ENCODE data around the gene DGKZ.

The DGKZ gene

DNA sequence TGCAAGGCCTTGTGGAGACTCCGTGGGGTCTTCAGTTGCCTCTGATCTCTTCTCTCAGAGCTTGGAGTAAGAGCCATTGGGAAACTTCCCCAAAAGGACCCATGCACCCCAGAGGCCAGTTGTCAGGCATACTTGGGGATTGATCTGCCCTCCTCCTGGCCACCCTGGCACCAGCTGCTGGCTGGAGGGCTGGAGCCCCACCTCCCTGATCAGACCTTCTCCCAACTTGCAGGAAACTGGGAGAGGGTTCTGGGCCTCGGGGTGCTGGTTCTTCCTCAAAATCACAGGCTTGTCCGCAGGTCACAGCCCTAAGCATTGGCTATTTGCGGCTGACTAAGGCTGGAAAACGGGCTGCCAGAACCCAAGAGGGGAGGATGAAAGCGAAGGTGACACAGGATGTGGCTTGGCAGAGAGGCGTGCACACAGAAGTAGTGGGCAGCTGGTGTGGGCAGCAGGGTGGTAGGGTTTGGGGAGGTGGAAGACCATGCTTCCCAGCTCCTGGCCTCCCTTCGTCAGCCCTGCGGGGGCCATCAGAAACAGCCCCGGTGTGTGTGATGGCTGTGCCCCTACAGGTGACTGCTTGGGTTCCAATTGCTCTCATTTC is 1.3 kb upstream of the DGKZ start:
- no peak for DNase-seq

DNA sequence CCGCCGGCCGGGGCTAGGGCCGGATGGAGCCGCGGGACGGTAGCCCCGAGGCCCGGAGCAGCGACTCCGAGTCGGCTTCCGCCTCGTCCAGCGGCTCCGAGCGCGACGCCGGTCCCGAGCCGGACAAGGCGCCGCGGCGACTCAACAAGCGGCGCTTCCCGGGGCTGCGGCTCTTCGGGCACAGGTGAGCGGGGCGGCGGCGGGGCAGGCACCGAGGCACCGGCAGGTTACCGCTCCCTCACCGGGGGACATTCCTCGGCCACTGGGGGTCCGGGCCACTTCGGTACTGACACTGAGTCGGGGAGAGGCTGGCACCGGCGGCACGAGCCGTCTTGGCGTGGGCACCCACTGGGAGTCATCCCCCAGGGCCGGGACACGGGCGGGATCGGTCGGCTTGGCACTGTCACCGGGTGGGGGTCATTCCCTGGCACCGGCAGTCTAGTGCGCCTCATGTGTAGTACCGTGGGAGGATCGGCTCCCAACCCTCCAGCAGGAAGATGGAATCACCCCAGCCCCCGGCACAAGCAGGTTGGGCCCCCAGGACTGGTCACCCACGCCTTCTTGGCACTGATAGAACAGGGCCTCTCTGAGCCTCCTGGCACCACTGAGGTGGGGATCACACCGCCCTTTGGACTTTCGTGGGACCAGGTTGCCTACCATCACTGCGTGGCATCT is 511 bp downstream of the DGKZ start:
- DNase-seq, result no peak

DNA sequence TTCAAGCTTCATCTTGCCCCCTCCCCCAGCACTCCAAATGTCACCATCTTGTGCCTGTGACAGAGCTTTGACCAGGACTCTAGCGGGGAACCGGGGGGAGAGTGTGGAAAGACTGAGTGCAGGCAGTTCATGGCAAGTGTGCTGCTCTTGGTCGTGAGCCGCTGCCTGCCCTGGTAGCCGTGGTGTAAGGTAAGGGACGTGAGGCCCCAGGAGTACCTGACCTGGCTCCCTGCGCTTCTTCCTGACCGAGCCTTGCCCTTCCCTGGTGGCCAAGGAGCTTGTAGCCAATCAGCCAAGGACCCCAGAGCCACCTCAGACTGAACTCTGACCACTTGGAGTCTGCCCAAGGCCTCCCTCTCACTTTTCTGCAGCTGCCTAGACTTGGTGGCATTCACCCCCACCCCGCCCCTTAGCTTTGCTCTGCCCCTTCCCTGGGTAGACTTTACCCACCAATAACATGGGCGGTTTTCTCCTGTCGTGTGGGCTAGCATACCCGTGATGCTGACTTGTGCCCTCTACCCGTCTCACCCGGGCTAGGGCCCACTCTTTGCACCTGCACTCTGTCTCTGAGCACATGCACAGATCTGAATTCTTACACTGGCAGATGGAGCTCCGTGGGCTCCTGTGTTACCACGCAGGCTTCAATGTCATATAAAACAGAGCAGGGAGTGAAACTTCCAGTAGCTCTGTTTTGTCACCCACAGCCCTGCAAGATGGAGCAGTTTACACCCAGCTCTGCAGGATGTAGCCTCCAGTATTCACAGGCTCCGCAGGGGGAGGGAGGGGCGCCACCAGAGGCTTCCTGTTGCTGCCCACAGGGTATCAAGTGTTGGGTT is 1.5 kb downstream of the DGKZ start:
- DNase-seq, result no peak

DNA sequence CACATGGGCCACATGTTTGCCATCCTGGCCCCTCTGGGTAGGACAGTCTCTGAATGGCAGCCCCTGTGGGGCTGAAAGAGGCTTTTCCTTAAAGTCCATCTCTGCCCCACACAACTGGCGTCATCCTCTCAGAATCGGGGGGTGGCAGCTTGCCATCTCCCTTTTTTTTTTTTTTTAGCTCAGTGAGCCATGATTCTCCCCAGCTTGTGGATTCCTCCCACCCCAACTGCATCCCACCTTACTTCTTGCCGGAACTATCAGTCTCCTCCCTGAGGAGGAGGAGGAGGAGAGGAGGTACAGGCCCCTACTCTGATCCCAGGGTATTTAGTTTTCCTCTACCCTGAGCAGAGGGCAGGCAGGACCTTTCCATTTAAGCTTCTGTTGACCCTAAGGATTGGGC is 3.4 kb downstream of the DGKZ start:
- no peak for DNase-seq

DNA sequence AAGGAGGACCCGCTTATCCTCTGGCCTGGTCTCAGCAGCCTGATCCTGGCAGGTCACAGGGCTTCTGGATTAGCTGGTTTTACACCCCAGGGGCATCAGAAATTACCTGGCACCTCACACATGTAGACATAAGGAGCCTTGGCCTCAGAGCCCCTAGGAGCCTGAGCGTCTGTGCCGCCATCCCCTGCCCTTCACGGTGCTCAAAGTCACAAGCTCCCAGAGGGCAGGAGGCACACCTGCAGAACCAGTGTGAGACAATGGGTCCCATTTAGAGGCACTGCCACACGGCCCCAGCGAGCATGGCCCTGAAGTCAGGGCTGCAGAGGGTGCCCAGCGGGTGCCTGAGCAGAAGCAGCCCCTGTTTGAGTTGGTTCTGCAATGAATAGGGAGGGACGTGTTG is 3.9 kb downstream of the DGKZ start:
- no peak for DNase-seq

DNA sequence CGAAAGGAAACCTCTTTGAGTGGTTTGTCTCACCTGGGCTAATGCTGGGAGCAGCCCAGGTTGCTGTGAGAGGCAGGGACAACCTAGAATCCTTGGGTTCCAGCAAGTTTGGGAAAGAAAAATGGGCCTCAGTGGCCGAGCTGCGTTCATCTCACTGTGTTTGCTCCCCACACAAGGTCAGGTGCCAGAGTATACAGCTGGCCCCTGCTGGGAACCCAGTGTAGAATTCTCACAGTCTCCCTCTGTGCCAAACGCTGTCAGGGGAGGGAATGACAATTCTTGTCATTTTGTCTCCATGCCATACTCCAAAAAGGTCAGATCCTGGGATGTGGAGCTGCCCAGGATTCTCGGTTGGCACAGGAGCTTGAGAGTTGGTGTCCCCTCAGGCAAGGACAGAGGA is 4.3 kb downstream of the DGKZ start:
- DNase-seq, result no peak

DNA sequence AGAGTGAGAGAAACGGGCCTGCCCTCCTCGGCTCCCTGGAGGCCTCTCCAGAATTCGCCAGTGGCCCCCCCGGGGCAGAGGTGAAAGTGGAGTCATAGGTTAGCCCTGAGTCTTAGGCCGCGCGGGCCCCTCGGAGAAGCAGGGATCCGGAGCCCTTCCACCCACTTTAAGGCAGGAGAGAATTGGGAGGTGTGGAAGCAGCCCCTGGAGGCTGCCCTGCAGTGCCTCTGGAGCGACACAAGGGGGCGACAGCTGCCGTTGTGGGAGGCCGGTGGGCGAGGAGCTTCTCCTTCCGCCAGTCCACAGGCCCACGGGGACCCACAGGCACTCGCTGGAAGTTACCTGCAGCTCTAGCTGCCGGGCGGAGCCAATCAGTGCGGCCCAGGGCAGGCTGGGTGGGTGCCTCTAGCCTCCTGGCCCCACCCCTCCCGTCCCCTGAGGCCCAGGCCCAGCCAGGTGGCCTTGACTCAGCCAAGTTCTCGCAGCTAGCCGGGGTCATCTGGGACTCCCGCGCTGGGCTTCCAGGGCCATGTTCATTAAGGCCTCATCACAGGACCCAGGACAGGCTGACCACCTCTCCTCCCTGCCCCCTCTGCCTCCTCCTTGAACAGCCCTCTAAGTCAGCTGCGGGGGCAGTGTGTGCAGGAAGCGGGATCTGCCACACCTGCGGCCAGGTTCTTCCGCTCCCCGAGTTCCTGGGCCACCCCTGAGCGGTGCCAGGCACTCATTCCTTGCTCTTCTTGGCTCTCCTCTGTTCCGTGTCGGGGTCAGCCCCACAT is 5.0 kb downstream of the DGKZ start:
- no peak for DNase-seq

DNA sequence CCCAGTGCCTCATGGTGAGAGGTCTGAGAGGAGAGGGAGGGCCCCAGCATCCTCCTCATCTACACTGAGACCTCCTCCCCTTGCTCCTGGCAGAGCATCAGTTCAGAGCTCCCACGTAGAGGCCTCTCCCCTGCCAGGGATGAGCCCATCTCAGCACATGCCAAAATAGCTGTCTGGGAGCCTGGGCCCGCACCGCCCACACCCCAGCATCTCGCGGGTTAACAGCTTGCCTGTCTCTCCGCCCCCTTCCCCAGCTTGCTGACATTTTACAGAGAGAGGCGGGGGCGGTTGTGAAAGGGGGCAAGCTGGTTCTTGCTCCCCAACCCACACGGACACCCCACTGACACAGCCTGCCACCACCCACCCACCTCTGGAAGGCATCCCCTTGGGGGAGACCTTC is 6.4 kb downstream of the DGKZ start:
- no peak for DNase-seq

DNA sequence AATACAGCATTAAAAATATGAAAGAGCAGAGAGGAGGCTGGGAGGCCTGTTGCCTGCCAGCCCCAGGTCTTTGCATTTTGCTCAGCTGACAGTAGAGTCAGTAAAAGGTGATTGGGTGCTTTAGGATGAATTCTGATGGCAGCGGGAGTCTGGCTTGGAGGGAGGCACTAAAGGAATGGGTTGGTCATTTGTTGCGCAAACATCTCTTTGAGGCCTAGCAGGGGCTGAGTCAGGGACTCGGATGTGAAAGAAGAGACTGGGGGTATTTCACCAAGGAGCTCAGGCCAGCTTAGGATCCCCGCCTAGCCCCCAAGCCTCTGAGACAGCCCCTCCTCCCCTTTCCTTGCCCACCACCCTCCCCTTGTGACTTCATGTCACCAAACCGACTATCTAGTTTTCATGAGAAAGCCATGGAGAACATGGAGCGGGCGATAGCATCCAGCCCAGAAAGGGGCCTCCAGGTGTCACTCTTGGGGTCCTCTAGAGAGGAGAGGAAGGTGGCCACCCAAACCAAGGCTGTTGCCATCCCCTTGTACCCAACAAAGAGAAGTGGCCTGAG is 9.7 kb downstream of the DGKZ start:
- DNase-seq, result no peak

DNA sequence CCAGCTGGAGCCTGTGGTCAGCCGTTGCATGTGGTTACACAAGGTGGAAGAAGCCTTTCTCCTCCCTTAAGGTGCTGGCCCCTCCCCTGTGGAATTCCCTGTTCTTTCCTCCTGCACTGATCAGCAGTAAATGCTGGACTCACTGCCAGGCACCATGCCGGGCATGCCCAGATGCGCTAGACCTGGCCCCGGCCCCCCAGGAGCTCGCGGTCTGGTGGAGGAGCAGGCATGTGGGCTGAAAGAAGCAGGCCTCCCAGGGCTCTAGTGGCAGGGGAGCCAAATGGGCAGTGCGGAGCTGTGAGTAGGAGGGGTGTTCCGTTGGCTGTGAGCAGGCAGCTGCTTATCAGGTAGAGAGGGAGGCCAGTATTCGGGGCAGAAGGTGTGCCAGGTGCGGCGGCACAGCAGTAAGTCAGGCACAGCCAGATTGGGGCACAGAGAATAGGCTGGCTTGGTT is 10.2 kb downstream of the DGKZ start:
- no peak for DNase-seq

DNA sequence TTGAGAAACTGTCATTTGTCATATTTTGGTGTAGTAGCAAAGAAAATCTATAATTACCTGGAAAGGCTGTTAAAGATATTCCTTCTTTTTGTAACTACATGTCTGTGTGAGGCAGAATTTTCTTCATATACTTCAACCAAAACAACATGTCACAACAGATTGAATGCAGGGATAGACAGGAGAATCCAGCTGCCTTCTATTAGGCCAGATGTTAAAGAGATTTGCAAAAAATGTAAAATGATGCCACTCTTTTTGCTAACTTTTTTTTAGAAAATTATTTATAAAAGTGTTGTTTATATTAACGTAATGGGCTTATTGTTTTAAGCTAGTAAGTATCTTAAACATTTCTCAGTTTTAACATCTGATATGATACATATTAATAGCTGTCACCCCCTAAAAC is 12.7 kb downstream of the DGKZ start:
- DNase-seq, result no peak

DNA sequence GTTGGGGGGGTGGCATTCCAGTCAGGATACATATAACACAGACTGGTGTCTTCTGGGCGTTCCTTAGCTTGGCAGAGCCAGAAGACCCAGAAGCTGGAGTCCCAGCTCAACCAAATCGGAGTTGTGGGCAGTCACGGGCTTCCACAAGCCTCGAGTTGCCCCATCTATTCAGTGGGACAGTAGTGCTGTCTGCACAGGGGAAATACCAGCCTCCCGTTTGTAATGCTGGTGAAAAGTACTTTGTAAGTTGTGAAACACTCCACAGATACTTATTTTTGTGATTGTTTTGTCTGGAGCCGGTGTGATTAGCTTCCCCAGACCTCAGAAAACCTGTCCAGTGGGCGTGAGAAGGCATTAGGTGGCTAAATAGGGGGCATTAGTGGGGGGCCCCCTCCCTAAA is 13.6 kb downstream of the DGKZ start:
- no peak for DNase-seq

DNA sequence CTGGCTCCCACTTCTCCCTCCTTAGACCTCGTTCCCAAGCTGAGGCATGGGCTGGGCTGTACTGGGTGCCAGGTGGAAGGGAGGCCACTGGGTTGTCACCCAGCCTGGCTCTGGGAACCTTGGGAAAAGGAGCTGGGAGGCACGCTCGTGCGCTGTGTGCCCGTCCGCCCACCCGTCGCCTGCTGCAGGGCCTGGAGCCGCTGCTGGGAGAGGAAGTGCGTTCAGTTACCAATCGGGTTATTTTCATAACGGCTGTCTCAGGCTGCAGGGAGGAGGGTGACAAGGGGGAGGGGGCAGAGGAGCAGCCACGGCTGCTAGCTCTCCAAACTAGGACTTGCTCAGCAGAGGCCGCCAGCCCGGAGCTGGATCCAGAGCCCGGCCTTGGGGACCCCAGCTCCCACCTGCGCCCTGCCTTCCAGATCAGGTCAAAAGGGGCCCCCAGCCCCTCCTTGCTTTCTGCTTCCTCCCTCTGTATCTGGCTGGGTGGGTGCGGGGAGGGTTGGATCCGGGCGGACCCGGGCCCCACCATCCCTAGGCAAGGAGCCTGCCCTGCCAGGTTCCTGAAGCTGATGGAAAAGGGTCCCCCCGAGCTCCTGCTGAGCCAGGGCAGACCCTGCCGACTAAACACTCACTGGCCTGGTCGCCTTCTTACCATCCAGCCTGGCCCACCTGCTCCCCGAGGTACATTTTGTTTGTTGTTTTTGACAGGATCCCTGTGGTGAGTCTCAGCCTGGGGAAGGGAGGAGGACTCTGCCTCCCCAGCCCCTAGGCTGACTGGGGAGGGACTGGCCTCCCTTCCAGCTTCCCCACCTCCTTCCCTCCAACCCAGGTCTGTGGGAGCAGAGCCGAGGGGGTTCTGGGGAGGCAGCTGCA is 14.3 kb downstream of the DGKZ start:
- peak; percentile 22 for DNase-seq

DNA sequence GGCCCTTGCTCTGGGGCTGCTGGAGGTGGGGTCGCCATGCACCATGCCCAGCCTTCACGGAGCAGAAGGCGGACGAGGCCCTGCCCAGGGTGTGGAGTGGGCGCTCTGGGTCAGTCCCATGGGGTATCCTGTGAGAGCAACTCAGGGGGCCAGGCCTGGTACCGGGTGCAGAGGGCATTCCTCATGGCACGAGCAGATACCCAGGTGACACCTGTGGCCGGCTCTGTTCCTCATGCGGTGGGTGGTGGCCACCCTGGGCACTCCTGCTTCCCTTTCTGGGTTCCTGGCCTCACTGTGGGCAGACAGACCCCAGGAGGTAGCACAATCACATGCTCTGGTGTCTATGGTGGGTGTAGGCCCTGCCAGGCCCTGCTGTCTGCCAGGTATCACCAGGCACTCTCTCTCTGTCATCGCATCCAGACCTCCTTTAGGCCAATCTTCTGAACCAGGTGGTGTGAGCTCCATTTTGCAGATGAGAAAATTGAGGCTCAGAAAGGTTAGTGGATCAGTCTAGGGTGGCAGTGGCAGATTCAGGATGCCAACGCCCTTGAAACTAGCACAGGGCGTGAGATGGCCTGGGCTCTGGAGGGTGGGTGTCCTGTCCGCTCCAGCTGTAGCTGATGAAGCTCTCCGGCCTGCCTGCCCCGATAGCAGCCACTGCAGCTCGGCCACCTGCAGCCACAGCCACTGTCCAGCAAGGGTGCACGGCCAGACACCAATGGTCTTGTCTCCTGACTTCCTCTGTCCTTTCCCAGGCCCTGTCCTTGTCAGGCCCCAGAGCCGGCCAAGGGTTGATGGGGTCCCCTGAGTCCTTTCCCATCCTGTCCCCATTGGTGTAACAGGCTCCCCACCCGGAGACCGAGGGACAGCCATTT is 15.1 kb downstream of the DGKZ start:
- DNase-seq, result no peak

DNA sequence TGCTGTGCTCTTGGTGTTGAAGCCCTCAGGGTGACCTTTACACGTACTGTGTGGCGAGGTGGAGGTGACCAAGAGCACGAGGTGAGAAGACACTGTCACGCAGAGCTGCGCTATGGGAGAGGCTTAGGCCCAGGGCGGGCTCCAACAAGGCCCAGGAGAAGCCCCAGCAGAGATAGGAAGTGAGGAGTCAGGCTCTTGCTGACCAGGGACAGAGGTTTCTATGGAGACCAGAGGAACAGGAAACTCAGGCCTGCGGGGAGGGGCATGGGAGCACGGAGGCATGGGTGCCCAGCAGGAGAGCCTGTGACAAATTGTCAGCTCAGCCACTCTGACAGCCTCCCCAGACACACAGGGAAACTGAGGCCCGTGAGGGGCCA is 15.8 kb downstream of the DGKZ start:
- DNase-seq, result no peak

DNA sequence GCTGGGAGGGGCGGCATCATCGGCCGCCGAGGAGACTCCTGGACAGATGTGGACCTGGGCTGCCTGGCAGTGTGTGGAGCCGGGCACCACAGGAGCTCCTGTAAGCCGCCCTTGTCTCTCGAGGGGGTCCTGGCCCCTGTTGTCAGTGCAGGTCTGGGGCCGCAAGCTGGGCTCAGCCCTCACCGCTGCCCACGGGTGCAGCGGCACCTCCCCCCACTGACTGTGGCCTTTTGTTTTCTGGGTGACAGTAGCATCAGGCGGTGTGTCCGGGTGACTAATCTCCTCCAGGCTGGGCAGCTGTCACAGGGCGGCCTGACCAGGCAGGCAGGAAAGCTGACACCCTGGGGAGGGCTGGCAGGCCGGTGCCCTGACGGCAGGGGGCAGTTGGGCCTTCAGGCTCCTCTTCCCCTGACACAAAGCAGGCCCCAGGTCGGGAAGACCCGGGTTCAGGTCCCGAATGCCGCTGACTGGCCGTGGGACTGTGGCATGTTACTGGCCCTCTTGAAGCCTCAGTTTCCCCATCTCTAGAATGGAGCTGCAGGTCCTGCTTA is 16.3 kb downstream of the DGKZ start:
- DNase-seq, result no peak

DNA sequence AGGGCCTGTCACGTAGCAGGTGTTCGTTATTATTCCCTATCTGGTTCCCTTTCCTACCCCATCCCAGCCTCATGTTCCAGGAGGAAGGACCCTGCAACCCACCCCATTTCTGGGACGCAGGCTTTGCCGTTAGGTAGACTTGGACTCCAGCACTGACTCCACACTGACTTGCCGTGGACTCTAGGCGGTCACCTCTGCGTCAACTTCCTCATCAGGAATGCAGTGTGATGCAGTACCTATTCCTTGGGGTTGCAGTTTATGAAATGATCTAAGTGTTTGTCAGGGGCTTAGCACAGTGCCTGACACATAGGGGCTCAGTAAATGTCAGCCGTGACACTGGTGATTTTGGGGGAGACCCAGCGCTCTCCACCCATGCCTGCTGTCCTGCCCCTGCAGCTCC is 16.8 kb downstream of the DGKZ start:
- DNase-seq, result no peak

DNA sequence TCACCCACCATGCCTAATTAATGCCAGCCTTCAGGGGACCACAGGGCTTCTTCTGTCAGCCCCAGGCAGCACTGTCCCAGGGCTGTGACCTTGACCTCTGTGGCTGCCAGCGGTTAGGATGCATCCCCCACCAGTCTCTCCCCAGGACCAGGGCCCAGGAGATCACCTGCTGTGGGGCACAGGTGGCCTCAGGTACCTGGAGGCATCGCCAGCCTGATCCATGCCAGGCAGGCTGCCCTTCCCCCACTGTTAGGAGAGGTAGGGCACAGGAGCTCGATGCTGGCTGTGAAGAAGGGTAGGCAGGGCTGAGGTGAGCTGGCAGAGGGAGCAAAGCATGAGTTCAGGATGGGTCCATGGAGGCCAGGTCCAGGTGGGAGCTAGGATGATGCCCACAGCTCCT is 17.5 kb downstream of the DGKZ start:
- no peak for DNase-seq

DNA sequence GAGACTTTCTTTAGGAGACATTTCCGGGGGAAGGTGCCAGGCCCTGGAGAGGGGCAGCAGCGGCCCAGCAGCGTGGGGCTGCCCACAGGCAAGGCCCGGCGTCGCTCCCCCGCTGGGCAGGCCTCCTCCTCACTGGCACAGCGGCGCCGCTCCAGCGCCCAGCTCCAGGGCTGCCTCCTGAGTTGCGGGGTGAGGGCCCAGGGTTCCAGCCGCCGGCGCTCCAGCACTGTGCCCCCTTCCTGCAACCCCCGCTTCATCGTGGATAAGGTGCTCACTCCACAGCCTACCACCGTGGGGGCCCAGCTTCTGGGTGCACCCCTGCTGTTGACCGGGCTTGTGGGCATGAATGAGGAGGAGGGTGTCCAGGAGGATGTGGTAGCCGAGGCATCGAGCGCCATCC is 19.0 kb downstream of the DGKZ start:
- DNase-seq, result no peak

DNA sequence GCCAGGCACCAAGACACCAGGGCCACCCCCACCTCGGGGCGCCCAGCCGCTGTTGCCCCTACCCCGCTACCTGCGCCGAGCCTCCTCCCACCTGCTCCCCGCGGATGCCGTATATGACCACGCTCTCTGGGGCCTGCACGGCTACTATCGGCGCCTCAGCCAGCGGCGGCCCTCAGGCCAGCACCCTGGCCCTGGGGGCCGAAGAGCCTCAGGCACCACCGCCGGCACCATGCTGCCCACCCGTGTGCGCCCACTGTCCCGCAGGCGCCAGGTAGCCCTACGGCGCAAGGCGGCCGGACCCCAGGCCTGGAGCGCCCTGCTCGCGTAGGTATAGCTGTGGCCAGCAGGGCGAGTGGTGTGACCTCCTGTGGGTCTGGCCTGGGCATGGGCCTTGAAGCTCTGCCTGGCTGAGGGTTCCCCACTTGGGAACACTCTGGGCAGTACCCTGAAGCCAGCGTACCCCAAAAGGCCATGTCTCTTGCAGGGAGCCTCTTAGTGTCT is 19.4 kb downstream of the DGKZ start:
- no peak for DNase-seq
